GM12801 (cell line): Measurements from ENCODE around the gene HNF1A.

ENCODE experiments used
- TF ChIP-seq, protein P1 (sequence below): IDR thresholded peaks from one replicate; pipeline ENCODE4 v1.5.1; 2011; ENCODE audit warnings: control low read depth; ENCODE audit not compliant: insufficient read length; ENCODE audit errors: extremely low read depth

HNF1A gene

DNA sequence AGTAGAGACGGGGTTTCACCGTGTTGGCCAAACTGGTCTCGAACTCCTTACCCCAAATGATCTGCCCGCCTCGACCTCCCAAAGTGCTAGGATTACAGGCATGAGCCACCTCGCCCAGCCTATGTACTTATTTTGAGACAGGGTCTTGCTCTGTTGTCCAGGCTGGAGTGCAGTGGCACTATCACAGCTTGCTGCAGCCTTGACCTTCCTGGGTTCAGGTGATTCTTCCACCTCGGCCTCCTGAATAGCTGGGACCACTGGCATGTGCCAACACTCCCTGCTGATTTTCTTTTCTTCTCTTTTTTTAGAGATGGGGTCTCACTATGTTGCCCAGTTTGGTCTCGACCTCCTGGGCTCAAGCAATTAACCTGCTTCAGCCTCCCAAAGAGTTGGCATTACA lies 14.0 kb upstream of the HNF1A start:
- TF ChIP-seq, protein P1, sequence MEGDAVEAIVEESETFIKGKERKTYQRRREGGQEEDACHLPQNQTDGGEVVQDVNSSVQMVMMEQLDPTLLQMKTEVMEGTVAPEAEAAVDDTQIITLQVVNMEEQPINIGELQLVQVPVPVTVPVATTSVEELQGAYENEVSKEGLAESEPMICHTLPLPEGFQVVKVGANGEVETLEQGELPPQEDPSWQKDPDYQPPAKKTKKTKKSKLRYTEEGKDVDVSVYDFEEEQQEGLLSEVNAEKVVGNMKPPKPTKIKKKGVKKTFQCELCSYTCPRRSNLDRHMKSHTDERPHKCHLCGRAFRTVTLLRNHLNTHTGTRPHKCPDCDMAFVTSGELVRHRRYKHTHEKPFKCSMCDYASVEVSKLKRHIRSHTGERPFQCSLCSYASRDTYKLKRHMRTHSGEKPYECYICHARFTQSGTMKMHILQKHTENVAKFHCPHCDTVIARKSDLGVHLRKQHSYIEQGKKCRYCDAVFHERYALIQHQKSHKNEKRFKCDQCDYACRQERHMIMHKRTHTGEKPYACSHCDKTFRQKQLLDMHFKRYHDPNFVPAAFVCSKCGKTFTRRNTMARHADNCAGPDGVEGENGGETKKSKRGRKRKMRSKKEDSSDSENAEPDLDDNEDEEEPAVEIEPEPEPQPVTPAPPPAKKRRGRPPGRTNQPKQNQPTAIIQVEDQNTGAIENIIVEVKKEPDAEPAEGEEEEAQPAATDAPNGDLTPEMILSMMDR = no peak

DNA sequence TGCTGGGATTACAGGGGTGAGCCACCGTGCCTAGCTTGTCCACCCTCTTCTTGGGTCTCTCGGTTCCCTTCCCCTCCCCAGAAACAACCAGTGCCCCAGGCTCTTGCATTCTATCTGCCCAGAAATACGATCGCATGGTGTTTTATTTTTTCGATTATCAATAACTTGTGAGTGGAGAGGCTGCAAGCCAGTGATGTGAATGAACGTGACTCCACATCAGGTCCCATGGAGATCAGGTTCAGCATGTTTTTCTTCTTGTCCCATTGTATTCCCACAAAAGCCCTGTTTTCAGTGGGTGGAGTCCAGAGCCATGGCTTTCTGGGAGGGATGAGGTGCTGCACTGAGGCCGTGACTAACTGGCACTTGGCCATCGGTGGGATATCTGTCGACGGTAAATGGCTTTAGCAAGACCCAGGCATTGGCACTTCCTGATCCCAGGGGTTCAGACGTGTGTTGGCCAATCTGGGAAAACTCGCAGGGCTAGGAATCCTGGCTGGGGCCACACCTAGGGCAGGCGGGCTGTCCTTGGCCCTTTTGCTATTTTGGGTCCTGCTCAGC lies 12.7 kb upstream of the HNF1A start:
- TF ChIP-seq, protein P1 = no peak

DNA sequence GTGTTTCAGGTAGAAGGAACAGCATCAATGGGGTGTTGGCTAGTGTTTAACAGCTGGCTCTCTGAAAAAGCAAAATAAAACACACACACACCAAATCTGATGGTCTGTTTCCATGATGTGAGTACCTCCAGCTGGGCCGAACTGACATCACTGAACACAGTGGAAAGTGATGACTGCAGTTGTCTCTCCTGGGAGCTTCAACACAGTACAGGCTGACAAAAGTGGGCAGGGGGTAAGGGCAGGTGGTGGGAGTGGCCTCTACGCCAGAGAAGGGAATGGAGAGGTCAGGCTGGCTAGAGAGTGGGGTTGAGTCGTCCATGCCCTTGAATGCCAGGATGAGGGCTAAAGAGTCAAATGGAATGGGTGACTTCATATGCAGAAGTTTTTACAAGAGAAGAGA lies 8.0 kb upstream of the HNF1A start:
- TF ChIP-seq, protein P1 = no peak

DNA sequence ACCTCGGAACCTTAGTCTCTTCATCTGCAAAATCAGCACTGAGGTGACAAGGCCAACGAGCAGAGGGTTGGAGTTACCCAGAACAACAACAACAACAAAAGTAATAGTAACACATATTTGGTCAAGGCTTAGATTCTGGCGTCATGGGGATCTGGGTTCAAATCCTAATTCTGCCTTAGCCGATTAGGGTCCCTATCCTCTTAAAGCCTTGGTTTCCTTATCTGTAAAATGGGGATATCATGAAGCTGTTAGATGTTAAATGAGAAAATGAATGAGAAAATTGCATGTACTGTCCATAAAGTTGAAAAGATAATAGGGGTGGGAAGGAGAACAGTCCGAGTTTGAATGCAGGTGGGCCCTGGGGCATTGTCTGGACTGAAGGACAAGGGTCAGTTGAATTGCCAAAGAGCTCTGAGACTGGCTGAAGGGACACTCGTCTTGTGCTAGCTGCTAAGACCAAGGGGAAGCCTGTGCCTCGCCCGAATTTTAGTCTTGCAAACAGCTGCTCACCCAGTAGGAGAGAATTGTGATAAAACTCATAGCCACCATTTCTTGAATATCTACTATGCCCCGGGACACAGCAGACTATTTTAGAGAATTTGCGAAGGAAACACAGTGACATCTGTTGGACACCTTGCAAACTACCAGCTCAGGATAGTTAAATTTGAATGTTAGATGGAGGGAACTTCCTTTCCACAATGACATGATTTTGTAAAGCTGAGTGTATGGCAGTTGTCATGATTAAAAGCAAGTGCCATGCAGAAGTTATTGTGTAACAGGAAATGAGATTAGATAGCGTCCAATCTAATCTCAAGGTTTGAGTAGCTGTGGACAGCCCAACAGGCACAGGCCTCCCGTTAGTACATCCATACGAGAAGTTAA lies 6.8 kb upstream of the HNF1A start:
- TF ChIP-seq, protein P1 = no peak

DNA sequence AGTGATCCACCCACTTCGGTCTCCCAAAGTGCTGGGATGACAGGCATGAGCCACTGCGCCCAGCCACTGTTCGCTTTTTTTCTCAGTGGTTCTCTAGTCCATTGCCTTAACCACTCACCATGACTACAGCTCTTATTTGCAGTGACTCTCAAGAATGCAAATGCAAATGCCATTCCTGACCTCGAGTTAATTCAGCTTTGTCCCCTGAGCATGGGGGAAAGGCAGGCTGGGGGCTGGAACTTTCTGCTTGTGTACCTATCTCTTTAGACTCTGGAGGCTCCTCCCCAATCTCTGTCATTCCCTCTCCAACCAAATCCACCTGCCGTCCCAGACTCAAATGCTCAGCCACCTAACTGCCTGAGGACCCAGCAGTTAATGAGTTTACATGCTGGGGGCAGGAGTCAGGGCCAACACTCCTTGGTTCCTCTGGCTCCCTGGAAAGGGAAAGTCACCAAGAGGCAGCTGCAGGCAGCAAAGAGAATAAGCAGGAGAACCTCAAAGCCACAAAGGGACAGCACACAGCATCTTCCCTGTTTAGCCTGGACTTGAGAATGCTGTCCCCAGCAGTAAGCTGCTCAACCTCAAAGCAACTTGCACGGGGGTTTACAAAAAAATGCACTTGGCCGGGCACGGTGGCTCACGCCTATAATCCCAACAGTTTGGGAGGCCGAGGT lies 5.3 kb upstream of the HNF1A start:
- TF ChIP-seq, protein P1 = no peak

DNA sequence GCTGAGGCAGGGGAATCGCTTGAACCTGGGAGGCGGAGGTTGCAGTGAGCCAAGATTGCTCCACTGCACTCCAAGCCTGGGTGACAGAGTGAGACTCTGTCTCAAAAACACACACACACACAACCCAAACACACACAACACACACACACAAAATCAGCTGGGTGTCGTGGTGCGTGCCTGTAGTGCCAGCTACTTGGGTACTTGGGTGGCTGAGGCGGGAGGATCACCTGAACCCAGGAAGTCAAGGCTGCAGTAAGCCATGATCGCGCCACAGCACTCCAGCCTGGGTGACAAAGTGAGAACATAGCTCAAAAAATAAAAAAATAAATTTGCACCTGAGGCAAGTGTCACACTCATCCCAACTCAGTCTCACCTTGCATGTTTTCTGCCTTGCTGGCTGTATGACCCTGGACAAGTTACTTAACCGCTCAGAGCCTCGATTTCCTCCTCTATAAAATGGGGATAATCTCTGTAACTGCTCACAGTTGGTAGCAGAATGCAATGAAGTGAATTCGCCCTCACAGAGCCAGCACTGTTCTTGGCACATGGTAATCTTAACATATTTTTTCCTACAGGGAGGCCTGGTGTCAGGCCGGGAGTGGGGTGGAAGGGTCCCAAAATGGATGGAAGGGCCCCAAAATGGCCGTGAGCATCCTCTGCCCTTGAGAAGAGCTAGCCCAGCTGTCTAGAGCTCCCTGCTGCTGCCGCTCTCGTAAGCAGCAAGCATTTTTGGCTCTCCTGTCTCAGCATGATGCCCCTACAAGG lies 630 bp upstream of the HNF1A start:
- TF ChIP-seq, protein P1 = no peak
